MM.1S (cell line): Measurements from ENCODE around the gene PET117.

Experiments used
- DNase-seq: peaks from one replicate; pipeline ENCODE4 v3.0.0-alpha.2; 2015
- H2AFZ ChIP-seq: fragments of 300-600 bp; sonication (generic); 2 replicates; pipeline ENCODE4 v1.6.0; 2016; ENCODE audit warnings: antibody characterized with exemption, low read length
- H3F3A ChIP-seq: fragments of 300-600 bp; sonication (generic); 2 replicates; pipeline ENCODE4 v1.6.1; 2016; ENCODE audit warnings: mild to moderate bottlenecking, antibody characterized with exemption, low read length, moderate library complexity, mixed read lengths; ENCODE audit not compliant: insufficient read depth
- H3K27ac ChIP-seq: fragments of 300-600 bp; sonication (generic); 2 replicates; pipeline ENCODE4 v1.5.1; 2016; ENCODE audit warnings: mild to moderate bottlenecking, low read length
- H3K27me3 ChIP-seq: fragments of 300-600 bp; sonication (generic); replicated peaks from 2 replicates; pipeline ENCODE4 v1.6.0; 2016; ENCODE audit warnings: low read length; ENCODE audit not compliant: insufficient read depth
- H3K36me3 ChIP-seq: fragments of 300-600 bp; sonication (generic); replicated peaks from 2 replicates; pipeline ENCODE4 v1.6.1; 2016; ENCODE audit warnings: mild to moderate bottlenecking, low read length, mixed read lengths; ENCODE audit not compliant: insufficient read depth
- H3K4me1 ChIP-seq: fragments of 300-600 bp; sonication (generic); 2 replicates; pipeline ENCODE4 v1.6.1; 2016; ENCODE audit warnings: low read length, mixed read lengths
- H3K4me2 ChIP-seq: fragments of 300-600 bp; sonication (generic); 2 replicates; pipeline ENCODE4 v1.6.0; 2016; ENCODE audit warnings: low read depth, low read length
- H3K4me3 ChIP-seq: fragments of 300-600 bp; sonication (generic); 2 replicates; pipeline ENCODE4 v1.5.1; 2016; ENCODE audit warnings: low read length, mixed read lengths
- H3K79me2 ChIP-seq: fragments of 300-600 bp; sonication (generic); 2 replicates; pipeline ENCODE4 v1.6.1; 2016; ENCODE audit warnings: mixed run types, low read length, mixed read lengths
- H3K9ac ChIP-seq: fragments of 300-600 bp; sonication (generic); 2 replicates; pipeline ENCODE4 v1.6.1; 2016; ENCODE audit warnings: low read length, mixed read lengths
- H3K9me2 ChIP-seq: fragments of 300-600 bp; sonication (generic); replicated peaks from 2 replicates; pipeline ENCODE4 v1.6.1; 2016; ENCODE audit warnings: mild to moderate bottlenecking, low read length, mixed read lengths; ENCODE audit not compliant: insufficient read depth
- H3K9me3 ChIP-seq: fragments of 300-600 bp; sonication (generic); replicated peaks from 2 replicates; pipeline ENCODE4 v1.6.1; 2016; ENCODE audit warnings: mild to moderate bottlenecking, low read length, mixed read lengths; ENCODE audit not compliant: insufficient read depth
- H4K20me1 ChIP-seq: fragments of 300-600 bp; sonication (generic); 2 replicates; pipeline ENCODE4 v1.6.1; 2016; ENCODE audit warnings: mild to moderate bottlenecking, low read length, moderate library complexity, mixed read lengths; ENCODE audit not compliant: insufficient read depth
- EZH2 ChIP-seq: fragments of 300-600 bp; sonication (generic); optimal IDR thresholded peaks from 2 replicates; pipeline ENCODE3; 2017; ENCODE audit warnings: low read depth, mild to moderate bottlenecking, antibody characterized with exemption, low read length, mixed read lengths
- EZH2phosphoT487 ChIP-seq: fragments of 300-600 bp; sonication (generic); IDR thresholded peaks from 2 replicates; pipeline ENCODE4 v1.6.1; 2018; ENCODE audit warnings: antibody characterized with exemption, low read length
- TF ChIP-seq, protein P1 (sequence below): fragments of 300-600 bp; sonication (generic); IDR thresholded peaks from 2 replicates; pipeline ENCODE4 v1.5.1; 2016; ENCODE audit warnings: antibody characterized with exemption, low read length, mixed read lengths

PET117 gene

DNA sequence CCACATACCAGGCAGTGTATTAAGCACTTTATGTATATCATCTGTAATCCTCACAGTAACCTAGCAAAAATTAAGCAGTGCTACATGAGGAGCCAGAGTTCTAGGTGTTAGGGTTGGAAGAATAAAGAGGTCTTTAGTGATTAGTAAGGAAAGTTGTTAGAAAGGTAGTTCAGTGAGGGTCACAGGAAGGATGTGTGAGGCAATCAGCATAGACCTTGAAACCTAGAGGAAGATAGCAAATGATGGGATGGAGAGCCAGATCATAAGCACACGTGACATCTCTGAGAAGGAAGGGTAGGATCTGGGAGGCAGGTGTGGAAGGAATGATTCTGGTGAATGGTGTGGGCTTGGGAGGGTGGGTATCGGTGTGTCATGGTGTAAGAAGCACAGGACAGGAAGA is 2.2 kb downstream of the PET117 start:
- no peak overlapping the region for H3K9ac ChIP-seq
- H3K4me3 ChIP-seq, result no peak overlapping the region

DNA sequence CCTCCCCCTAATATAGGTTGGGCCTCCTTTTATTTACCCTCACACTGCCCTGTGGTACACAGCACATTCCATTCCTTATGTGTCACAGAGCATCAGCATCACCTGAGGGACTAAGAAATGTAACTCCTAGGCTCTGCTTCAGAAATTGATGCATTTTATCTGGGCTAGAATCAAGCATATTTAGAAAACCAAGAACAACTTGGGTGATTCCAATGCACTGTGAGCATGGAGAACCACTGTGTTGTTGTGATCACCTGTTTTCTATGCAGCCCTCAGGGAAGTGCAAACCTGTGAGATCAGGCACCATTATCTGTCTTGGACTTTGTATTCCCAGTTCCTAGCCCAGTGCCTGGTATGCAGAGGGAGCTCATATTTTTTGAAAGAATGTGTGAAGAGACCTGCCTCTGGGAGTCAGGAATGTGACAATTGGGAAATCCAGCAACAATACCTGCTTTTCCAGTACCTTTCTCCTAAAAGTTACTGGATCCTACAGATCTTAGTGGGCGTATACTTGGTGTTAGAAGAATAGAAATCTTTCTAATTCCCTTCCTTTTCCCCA is 7.0 kb downstream of the PET117 start:
- no peak for TF ChIP-seq EZH2phosphoT487
- no peak for TF ChIP-seq EZH2
- TF ChIP-seq, protein P1, sequence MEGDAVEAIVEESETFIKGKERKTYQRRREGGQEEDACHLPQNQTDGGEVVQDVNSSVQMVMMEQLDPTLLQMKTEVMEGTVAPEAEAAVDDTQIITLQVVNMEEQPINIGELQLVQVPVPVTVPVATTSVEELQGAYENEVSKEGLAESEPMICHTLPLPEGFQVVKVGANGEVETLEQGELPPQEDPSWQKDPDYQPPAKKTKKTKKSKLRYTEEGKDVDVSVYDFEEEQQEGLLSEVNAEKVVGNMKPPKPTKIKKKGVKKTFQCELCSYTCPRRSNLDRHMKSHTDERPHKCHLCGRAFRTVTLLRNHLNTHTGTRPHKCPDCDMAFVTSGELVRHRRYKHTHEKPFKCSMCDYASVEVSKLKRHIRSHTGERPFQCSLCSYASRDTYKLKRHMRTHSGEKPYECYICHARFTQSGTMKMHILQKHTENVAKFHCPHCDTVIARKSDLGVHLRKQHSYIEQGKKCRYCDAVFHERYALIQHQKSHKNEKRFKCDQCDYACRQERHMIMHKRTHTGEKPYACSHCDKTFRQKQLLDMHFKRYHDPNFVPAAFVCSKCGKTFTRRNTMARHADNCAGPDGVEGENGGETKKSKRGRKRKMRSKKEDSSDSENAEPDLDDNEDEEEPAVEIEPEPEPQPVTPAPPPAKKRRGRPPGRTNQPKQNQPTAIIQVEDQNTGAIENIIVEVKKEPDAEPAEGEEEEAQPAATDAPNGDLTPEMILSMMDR, result no peak
- Histone ChIP-seq H3K9me2 (no peaks in the 10 kb centered on the region), H3K4me2 (no peak overlapping the region), H3K9me3 (no peaks in the 10 kb centered on the region), H3K9ac (no peak overlapping the region), H3F3A (no peaks in the 10 kb centered on the region), H3K27me3 (no peaks in the 10 kb centered on the region), H2AFZ (no peak overlapping the region), H4K20me1 (no peaks in the 10 kb centered on the region), H3K36me3 (no peaks in the 10 kb centered on the region), H3K4me1 (peaks cover under 1% of the 10 kb centered on the region; the same call in 1 of the 2 replicates), H3K79me2 (peaks cover 7% of the 10 kb centered on the region), H3K27ac (no peak overlapping the region), H3K4me3 (no peak overlapping the region)
- no peak for DNase-seq

More for the DNA sequence above, 2.2 kb downstream of the PET117 start:
- H3K27ac ChIP-seq, result no peak overlapping the region
- no peaks in the 10 kb centered on the region for H4K20me1 ChIP-seq
- H3K4me1 ChIP-seq, result peaks cover 8% of the 10 kb centered on the region; the same call in 1 of the 2 replicates
- no peak overlapping the region for H3K4me2 ChIP-seq
- H3K9me2 ChIP-seq, result no peaks in the 10 kb centered on the region
- H2AFZ ChIP-seq, result no peak overlapping the region
- peaks cover 24% of the 10 kb centered on the region for H3K79me2 ChIP-seq
- no peaks in the 10 kb centered on the region for H3K27me3 ChIP-seq
- no peaks in the 10 kb centered on the region for H3K36me3 ChIP-seq
- H3F3A ChIP-seq, result peaks cover 4% of the 10 kb centered on the region; the same call in 1 of the 2 replicates
- DNase-seq, result no peak
- TF ChIP-seq, protein P1, result no peak
- TF ChIP-seq EZH2 (no peak), EZH2phosphoT487 (no peak)
- no peaks in the 10 kb centered on the region for H3K9me3 ChIP-seq

DNA sequence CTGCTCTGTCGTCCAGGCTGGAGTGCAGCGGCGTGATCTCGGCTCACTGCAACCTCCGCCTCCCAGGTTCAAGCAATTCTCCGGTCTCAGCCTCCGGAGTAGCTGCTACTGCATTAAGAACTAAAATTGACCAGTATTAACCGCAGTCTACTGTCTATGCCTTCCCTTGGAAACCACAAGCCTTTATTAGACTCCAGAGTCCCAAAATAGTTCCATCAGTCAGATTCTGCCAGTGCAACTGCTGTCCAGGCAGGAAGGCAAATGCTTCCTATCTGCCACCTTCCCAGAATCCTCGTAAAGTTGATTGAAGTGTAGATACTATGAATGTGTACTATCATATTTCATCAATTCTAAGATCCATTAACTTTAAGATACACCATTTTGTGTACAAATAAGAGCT is 16.7 kb downstream of the PET117 start:
- peaks cover 13% of the 10 kb centered on the region for H3F3A ChIP-seq
- peaks cover 43% of the 10 kb centered on the region for H3K4me1 ChIP-seq
- no peaks in the 10 kb centered on the region for H3K9me3 ChIP-seq
- no peaks in the 10 kb centered on the region for H3K27me3 ChIP-seq
- H3K4me3 ChIP-seq, result no peak overlapping the region
- H3K36me3 ChIP-seq, result no peaks in the 10 kb centered on the region
- H4K20me1 ChIP-seq, result no peaks in the 10 kb centered on the region
- no peak overlapping the region for H2AFZ ChIP-seq
- H3K27ac ChIP-seq, result no peak overlapping the region
- no peaks in the 10 kb centered on the region for H3K79me2 ChIP-seq
- no peak overlapping the region for H3K4me2 ChIP-seq
- no peak overlapping the region for H3K9ac ChIP-seq
- no peak for DNase-seq
- TF ChIP-seq, protein P1, result no peak
- TF ChIP-seq EZH2 (no peak), EZH2phosphoT487 (no peak)
- H3K9me2 ChIP-seq, result no peaks in the 10 kb centered on the region
